Activated CD4-positive, alpha-beta memory T cell treated with anti-CD3 and anti-CD28 coated beads for 36 hours (primary cell): ENCODE measurements around the gene TTC27. TPM values are rescaled to one million over a fixed set of nuclear protein-coding genes. Genes with fewer than 3 reads are reported as not detected.
"Not testable (repeated sequence)": the region's sequence is repeated elsewhere in the genome, so short reads cannot be mapped to it uniquely, and the experiment has no call there.

Experiments
- CTCF ChIA-PET: fragments of 350-600 bp; sonication (Branson Sonifier 250); formaldehyde crosslinking; loops from one replicate; lab custom pipeline; 2021; ENCODE audit warnings: antibody characterized with exemption, inconsistent platforms; lab: Charles Lee
- POLR2A ChIA-PET: fragments of 350-600 bp; sonication (Branson Sonifier 250); formaldehyde crosslinking; loops from one replicate; lab custom pipeline; 2021; ENCODE audit warnings: antibody characterized with exemption; lab: Charles Lee
- DNase-seq: peaks from one replicate; pipeline ENCODE4 v3.0.0-alpha.2; 2020
- H3K27ac Mint-ChIP-seq: one replicate; pipeline ENCODE4 v1.8.0; 2021; ENCODE audit warnings: mixed read lengths
- H3K27me3 Mint-ChIP-seq: one replicate; pipeline ENCODE4 v1.8.0; 2021; ENCODE audit warnings: mixed read lengths
- H3K36me3 Mint-ChIP-seq: one replicate; pipeline ENCODE4 v1.8.0; 2021; ENCODE audit warnings: mixed read lengths
- H3K4me1 Mint-ChIP-seq: one replicate; pipeline ENCODE4 v1.8.0; 2021; ENCODE audit warnings: low read depth, mixed read lengths
- H3K4me3 Mint-ChIP-seq: one replicate; pipeline ENCODE4 v1.8.0; 2021; ENCODE audit warnings: mild to moderate bottlenecking, mixed read lengths
- H3K9me3 Mint-ChIP-seq: one replicate; pipeline ENCODE4 v1.8.0; 2021; ENCODE audit warnings: mixed read lengths
- intact Hi-C: fragments of 100-400 bp; cut with micrococcal nuclease; formaldehyde crosslinking; loops from one replicate; pipeline ENCODE4 v1.15.1; 2023
- total RNA-seq, 2 experiments: library from RNA; stranded (reverse); gene quantifications; one replicate each; pipeline ENCODE4 v1.2.3, GENCODE V29; 2021

TTC27 gene
- total RNA-seq, 2 experiments from 2014 or later, result 27.9 to 29.8 TPM

GRCh38 chr2:32726678-32727077 is 98.8 kb downstream of the TTC27 start:
- POLR2A ChIA-PET, CTCF ChIA-PET, H3K27me3 Mint-ChIP-seq, DNase-seq, H3K4me1 Mint-ChIP-seq, H3K9me3 Mint-ChIP-seq, H3K27ac Mint-ChIP-seq, intact Hi-C loops, H3K4me3 Mint-ChIP-seq: not testable (repeated sequence)
- peaks cover 45% of the 10 kb centered on the region for H3K36me3 Mint-ChIP-seq

GRCh38 chr2:32727157-32727556 is 99.3 kb downstream of the TTC27 start:
- POLR2A ChIA-PET, result no interaction called here
- H3K4me3 Mint-ChIP-seq, result no peak overlapping the region
- CTCF ChIA-PET, result no interaction called here
- no peaks in the 10 kb centered on the region for H3K27me3 Mint-ChIP-seq
- no peak for DNase-seq
- peaks cover 41% of the 10 kb centered on the region for H3K36me3 Mint-ChIP-seq
- no peak overlapping the region for H3K27ac Mint-ChIP-seq
- intact Hi-C loops, result no loop called here
- H3K4me1 Mint-ChIP-seq, result no peaks in the 10 kb centered on the region
- peaks cover 4% of the 10 kb centered on the region for H3K9me3 Mint-ChIP-seq

- H3K27ac Mint-ChIP-seq, H3K27me3 Mint-ChIP-seq, CTCF ChIA-PET, intact Hi-C loops, H3K9me3 Mint-ChIP-seq, H3K4me3 Mint-ChIP-seq, POLR2A ChIA-PET, H3K4me1 Mint-ChIP-seq, DNase-seq: not testable (repeated sequence)
- H3K36me3 Mint-ChIP-seq, result peaks cover 29% of the 10 kb centered on the region
These were observed 103.1 kb downstream of the TTC27 start for GRCh38 chr2:32730958-32731357.

GRCh38 chr2:32732120-32732519 is 104.3 kb downstream of the TTC27 start:
- ChIA-PET POLR2A (no interaction called here), CTCF (no interaction called here)
- Mint-ChIP-seq H3K9me3 (no peaks in the 10 kb centered on the region), H3K36me3 (peaks cover 25% of the 10 kb centered on the region), H3K4me1 (no peaks in the 10 kb centered on the region), H3K27ac (no peak overlapping the region), H3K4me3 (no peak overlapping the region), H3K27me3 (no peaks in the 10 kb centered on the region)
- DNase-seq, result no peak
- intact Hi-C loops, result no loop called here

GRCh38 chr2:32732912-32733472 is 105.1 kb downstream of the TTC27 start:
- no peak overlapping the region for H3K27ac Mint-ChIP-seq
- peaks cover 28% of the 10 kb centered on the region for H3K36me3 Mint-ChIP-seq
- H3K27me3 Mint-ChIP-seq, result no peaks in the 10 kb centered on the region
- intact Hi-C loops, result no loop called here
- H3K4me1 Mint-ChIP-seq, result no peaks in the 10 kb centered on the region
- no peak for DNase-seq
- H3K9me3 Mint-ChIP-seq, result no peaks in the 10 kb centered on the region
- no peak overlapping the region for H3K4me3 Mint-ChIP-seq
- POLR2A ChIA-PET, result no interaction called here
- CTCF ChIA-PET, result no interaction called here

DNA sequence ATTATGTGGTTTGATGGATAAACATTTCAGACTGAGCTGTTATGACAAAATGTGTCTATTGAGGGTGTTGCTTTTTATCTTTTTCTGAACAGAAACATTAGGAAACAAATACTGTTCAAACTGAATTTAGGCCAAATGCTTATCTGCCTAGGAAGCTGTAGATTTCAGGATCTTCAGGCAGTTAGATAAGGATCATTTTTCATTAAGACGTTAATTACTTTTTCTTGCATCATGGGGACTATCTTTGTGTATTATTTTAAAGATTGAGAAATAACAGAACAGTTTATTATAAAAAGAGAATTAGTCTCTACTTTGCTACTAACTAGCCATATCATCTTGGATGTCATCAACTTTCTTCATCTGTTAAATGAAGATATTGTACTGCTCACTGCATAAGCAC is 107.5 kb downstream of the TTC27 start:
- Mint-ChIP-seq H3K27me3 (no peaks in the 10 kb centered on the region), H3K27ac (no peak overlapping the region), H3K4me3 (no peak overlapping the region), H3K36me3 (peaks cover 25% of the 10 kb centered on the region), H3K4me1 (no peaks in the 10 kb centered on the region), H3K9me3 (no peaks in the 10 kb centered on the region)
- no peak for DNase-seq
- intact Hi-C loops, result no loop called here
- ChIA-PET POLR2A (no interaction called here), CTCF (interaction anchor here (1.5 kb wide), 1 partner anchor 644 kb away, joined by 3 read pairs; no protein-coding TSS in a partner anchor)

- H3K4me1 Mint-ChIP-seq, result no peaks in the 10 kb centered on the region
- ChIA-PET CTCF (no interaction called here), POLR2A (no interaction called here)
- DNase-seq, result no peak
- peaks cover 45% of the 10 kb centered on the region for H3K36me3 Mint-ChIP-seq
- intact Hi-C loops, result no loop called here
- H3K27ac Mint-ChIP-seq, result no peak overlapping the region
- H3K4me3 Mint-ChIP-seq, result no peak overlapping the region
- no peaks in the 10 kb centered on the region for H3K27me3 Mint-ChIP-seq
- no peaks in the 10 kb centered on the region for H3K9me3 Mint-ChIP-seq
These were observed 111.1 kb downstream of the TTC27 start for GRCh38 chr2:32738939-32739338.

DNA sequence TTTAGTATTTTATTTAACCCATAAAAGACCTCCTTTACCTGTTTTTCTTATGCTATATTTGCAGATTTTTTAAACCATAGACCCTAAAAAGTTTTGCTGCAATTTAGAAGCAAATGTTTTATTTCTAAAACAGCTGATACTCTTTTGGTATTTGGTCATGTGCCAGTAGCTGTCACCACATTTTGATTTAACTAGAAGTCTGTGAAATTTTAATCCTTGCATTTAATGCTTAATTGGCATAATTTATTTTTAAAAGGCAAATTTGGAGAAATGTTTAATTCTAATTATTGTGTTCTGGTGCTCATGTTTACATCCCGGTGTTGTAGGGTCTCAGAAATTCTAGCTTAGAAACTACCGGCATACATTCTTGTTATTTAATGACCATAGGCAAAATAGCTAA is 111.8 kb downstream of the TTC27 start:
- no peak overlapping the region for H3K4me3 Mint-ChIP-seq
- no peak overlapping the region for H3K27ac Mint-ChIP-seq
- intact Hi-C loops, result no loop called here
- no peak for DNase-seq
- H3K36me3 Mint-ChIP-seq, result peaks cover 49% of the 10 kb centered on the region
- POLR2A ChIA-PET, result no interaction called here
- H3K4me1 Mint-ChIP-seq, result no peaks in the 10 kb centered on the region
- CTCF ChIA-PET, result no interaction called here
- no peaks in the 10 kb centered on the region for H3K9me3 Mint-ChIP-seq
- no peaks in the 10 kb centered on the region for H3K27me3 Mint-ChIP-seq

DNA sequence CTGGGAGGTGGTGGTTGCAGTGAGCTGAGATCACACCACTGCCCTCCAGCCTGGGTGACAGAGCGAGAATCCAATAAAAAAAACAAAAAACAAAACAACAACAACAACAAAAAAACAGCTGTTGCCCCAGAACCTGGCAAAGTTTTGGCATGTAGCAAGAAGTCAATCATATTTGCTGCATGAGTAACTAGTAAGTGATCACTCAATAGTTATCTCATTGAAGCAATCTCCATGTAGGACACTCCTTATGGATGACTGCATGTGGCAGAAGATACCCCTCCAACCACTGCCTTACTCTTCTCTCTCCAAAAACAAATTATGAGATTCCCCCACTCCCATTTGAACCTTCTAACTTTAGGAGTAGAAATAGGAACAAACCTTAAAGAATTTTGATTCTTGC is 113.7 kb downstream of the TTC27 start:
- no peak for DNase-seq
- Mint-ChIP-seq H3K27ac (no peak overlapping the region), H3K4me3 (no peak overlapping the region), H3K36me3 (peaks cover 49% of the 10 kb centered on the region), H3K9me3 (peaks cover 1% of the 10 kb centered on the region), H3K27me3 (no peaks in the 10 kb centered on the region), H3K4me1 (peaks cover 5% of the 10 kb centered on the region)
- CTCF ChIA-PET, result no interaction called here
- intact Hi-C loops, result no loop called here
- POLR2A ChIA-PET, result no interaction called here

DNA sequence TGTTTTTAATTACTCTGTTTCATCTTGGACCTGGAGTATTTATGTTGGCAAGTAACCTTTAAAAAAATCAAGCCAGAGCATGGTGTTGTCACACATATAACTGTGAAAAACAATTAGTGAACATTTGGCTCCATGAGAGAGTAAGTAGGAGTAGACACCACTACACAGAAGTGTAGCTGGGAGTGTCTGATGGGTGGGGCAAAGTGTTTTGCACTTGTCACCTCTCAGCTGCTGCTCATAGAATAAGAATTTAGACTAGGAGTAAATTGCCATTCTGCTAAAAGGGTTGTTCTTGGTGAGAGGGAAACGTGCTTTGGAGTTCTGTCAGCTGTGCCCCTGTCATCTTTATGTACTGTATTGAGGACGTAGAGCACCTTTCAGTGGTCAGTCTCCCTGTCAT is 114.5 kb downstream of the TTC27 start:
- Mint-ChIP-seq H3K9me3 (peaks cover 5% of the 10 kb centered on the region), H3K4me3 (no peak overlapping the region), H3K4me1 (peaks cover 5% of the 10 kb centered on the region), H3K36me3 (peaks cover 47% of the 10 kb centered on the region), H3K27ac (no peak overlapping the region), H3K27me3 (no peaks in the 10 kb centered on the region)
- intact Hi-C loops, result no loop called here
- DNase-seq, result no peak
- CTCF ChIA-PET, result no interaction called here
- POLR2A ChIA-PET, result no interaction called here

- Mint-ChIP-seq H3K4me3 (no peak overlapping the region), H3K27ac (no peak overlapping the region), H3K36me3 (peaks cover 49% of the 10 kb centered on the region), H3K4me1 (peaks cover 5% of the 10 kb centered on the region), H3K27me3 (no peaks in the 10 kb centered on the region), H3K9me3 (peaks cover 5% of the 10 kb centered on the region)
- intact Hi-C loops, result no loop called here
- ChIA-PET CTCF (no interaction called here), POLR2A (no interaction called here)
- no peak for DNase-seq
These were observed 115.8 kb downstream of the TTC27 start for GRCh38 chr2:32743480-32744236.

DNA sequence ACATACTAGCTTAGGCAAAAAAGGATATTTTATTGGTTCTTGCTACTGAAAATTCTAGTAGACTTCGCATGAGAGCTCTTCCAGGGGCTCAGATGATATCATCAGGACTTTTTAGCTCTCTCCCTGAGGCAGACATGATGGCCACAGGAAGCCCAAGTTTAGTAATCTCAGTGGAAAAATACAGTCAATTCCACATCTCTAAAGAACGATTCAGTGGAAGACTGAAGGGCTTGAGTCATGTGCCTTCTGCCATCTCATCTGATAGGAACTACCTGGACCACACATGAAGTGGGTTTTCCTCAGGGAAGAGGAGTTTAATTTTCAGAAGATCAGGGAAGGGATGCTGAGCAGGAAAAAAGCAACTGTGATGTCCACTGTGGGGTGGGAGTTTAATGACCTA is 117.3 kb downstream of the TTC27 start:
- H3K27ac Mint-ChIP-seq, result no peak overlapping the region
- intact Hi-C loops, result no loop called here
- ChIA-PET CTCF (no interaction called here), POLR2A (no interaction called here)
- H3K9me3 Mint-ChIP-seq, result peaks cover 5% of the 10 kb centered on the region
- peaks cover 52% of the 10 kb centered on the region for H3K36me3 Mint-ChIP-seq
- H3K4me3 Mint-ChIP-seq, result no peak overlapping the region
- DNase-seq, result no peak
- H3K4me1 Mint-ChIP-seq, result peaks cover 5% of the 10 kb centered on the region
- no peaks in the 10 kb centered on the region for H3K27me3 Mint-ChIP-seq

DNA sequence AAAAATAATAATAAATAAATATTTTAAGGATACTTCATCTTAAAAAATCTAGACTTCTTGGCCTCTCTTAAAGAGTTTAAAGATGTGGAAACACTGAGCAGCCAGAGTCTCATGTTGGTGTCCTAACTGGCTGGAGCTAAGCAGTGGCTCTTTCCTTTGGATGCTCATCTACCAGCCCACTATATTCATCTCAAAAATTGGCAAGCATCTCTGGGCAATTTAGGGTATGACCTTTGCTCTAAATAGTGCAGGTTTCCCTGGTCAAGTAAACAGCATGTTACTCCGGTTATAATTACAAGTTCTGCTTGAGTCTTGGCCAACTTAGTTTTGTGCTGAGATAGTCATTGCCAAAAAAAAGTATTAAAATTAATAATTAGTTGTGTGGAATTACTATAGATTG is 117.8 kb downstream of the TTC27 start:
- no peak overlapping the region for H3K27ac Mint-ChIP-seq
- peaks cover 5% of the 10 kb centered on the region for H3K4me1 Mint-ChIP-seq
- peaks cover 5% of the 10 kb centered on the region for H3K9me3 Mint-ChIP-seq
- H3K27me3 Mint-ChIP-seq, result no peaks in the 10 kb centered on the region
- peaks cover 51% of the 10 kb centered on the region for H3K36me3 Mint-ChIP-seq
- no peak overlapping the region for H3K4me3 Mint-ChIP-seq
- ChIA-PET POLR2A (no interaction called here), CTCF (no interaction called here)
- no peak for DNase-seq
- intact Hi-C loops, result no loop called here
